Stimulated activated CD4-positive, alpha-beta T cell treated with anti-CD3 and anti-CD28 coated beads, Interleukin-12 subunit alpha, Interleukin-12 subunit beta, amount 100 ng/mL, for 4 hours (primary cell): Measurements from ENCODE around the gene VPS13D.

Experiments used
- DNase-seq: peaks from one replicate; pipeline ENCODE4 v3.0.0-alpha.2; 2020

The VPS13D gene

DNA sequence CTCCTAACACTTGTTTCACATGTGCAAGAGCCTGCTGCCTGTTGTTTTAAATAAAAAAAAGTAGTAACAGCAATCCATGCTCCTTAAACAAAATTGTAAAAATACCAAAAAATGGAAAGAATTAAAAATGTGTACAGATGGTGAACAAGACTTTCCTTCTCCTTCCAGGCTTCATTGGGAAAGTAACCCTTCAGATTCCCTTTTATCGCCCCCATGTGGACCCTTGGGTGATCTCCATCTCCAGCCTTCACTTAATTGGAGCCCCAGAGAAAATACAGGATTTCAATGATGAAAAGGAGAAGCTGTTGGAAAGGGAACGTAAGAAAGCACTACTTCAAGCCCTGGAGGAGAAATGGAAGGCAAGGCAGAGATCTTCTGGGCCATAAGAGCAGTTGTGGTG lies 14.2 kb downstream of the VPS13D start:
- no peak for DNase-seq

DNA sequence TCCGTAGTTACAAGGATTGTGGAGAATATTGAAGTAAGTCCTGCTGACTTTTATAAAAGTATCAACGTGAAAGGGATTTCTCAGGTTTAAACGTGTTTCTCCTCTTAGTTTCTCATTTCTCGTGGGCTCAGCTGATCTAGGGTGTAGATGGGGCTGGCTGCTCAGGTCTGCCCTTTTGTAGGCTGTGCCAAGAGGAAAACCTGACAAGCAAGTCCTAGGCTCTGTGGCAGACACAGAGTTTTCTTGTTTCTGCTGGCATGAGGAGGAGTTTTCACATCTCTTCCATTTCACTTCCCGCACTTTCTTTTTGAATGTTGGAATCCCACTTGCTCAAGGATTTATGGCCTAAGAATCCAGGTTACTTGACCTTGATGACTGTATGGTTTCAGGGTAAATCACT lies 14.8 kb downstream of the VPS13D start:
- DNase-seq = no peak

DNA sequence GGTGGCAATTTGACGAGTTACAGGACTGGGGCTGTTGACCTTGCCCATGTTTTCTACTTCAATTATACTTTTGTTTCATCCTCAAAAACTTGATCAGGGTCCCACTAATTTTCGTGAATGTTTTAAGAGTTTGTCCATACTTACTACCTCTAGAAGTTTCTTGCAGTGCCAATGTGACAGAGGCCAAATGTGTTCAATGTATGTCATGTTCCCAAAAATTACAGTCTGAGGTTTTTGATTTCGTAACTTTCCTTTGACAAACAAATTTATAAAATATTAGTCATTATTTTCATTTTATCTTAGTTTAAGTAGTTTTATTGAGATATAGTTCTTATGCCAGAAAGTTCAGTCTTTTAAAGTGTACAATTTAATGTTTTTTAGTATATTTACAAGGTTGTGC lies 15.3 kb downstream of the VPS13D start:
- no peak for DNase-seq

DNA sequence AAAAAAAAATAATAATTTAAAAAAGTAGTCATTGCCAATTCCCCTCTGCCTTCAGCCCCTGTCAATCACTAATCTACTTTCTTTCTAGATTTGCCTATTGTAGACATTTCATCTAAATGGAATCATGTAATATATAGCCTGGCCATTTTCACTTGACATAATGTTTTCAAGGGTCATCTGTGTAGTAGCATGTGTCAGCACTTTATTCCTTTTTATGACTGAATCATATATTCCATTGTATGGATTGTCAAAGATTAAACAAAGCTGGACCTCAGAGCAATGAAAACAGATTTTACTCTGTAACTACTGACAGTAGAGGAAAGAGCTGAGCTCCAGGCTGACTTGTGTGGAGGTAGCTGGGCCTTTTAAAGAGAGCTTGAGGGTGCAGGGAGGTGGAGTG lies 15.9 kb downstream of the VPS13D start:
- DNase-seq = no peak

DNA sequence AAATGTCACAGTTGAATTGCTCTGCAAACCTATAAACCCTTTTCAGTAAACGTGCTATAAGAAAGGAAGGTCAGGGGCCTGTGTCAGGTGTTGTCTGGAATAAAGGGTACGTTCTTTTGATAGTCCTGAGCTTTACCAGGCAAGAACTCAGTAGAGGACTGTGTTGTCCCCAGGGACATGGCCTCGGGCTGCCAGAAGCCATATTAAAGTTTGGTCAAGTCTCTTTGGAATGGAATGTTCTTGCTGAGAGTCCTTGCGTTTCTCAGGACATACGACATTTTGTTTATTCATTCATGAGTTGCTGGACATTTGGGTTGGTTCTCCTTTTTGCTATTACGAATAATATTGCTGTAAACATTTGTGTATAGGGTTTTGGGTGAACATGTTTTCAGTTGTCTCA lies 16.8 kb downstream of the VPS13D start:
- no peak for DNase-seq

DNA sequence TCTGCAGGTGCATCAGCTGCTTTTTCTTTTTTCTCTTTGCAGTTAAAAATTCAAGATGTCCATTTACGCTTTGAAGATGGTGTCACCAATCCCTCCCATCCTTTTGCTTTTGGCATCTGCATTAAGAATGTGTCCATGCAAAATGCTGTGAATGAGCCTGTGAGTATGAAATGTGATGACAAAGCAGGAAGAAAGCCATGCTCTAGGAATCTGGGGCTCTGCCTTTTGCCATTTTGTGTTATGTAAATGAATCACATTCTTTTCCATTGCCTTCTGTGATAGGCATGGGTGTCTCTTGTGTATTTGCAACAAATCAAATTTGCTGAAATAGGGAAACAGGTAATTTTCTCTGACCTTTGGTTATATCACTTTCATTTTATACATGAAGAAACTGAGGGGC lies 19.4 kb downstream of the VPS13D start:
- DNase-seq = no peak

DNA sequence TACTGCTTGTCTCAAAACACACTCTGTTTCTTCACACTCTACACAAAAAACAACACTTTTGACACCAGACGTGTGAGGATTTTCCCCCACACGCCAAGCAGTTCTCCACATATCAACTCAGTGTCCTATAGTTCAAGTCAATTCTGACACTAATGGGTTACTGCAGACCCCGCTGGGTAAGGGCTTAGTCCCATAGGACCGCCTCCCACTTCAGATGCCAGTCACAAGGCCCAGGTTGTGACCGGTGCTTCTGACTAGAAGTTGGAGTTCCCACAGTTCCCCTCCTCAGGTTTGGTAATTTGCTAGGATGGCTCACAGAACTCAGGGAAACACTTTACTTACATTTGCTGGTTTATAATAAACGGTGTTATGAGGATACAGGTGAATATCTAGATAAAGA lies 19.9 kb downstream of the VPS13D start:
- no peak for DNase-seq

DNA sequence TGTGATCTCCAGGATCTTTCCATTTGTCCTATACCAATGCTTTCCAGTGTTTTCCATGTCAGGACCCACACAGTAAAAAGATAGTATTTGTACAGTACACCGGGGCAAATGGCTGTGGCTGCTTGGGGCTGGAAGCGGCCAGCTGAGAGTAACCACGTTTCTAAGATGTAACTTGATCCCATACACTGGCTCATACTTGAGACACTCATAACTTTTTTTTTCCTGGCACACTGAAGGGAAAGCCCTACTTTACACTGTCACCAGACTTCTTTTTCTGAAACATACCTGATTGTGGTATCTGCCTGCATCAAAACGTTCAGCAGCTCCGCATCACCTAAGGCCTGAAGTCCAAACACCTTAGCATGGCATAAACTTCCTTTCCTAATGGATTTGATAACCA lies 21.6 kb downstream of the VPS13D start:
- no peak for DNase-seq

DNA sequence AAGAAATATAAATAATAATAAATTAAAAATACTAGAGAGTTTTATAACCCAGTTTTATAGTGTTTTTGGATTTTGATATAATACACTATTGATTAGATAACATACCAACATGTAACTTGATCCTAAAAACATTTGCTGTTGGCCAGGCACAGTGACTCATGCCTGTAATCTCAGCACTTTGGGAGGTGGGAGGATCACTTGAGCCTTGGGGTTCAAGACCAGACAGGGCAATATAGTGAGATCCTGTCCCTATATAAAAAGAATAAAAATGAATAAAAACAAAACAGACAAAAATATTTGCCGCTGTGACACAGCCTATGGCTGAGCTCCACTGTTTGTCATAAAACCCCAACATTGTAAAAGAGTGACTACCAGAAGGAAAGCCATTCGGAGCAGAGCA lies 26.1 kb downstream of the VPS13D start:
- DNase-seq = no peak

DNA sequence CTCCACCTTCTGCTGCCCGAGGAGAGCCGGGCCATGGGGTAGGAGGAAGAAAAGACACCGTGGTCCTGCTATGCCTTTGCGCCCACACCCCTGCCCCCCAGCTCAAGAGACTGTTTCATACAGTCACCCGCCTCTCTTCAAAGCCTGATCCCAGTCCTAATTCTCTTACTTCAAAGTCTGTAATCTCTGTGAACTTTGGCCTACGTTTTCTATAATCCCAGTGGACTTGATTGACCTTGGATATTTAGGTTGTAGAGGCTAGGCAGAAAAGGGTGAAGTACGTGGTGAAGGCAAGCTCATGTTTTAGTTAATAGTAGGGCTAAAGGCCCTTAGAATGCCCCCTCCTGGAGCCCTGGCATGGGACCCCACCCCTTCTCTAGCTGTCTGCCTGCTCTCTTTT lies 28.4 kb downstream of the VPS13D start:
- no peak for DNase-seq

DNA sequence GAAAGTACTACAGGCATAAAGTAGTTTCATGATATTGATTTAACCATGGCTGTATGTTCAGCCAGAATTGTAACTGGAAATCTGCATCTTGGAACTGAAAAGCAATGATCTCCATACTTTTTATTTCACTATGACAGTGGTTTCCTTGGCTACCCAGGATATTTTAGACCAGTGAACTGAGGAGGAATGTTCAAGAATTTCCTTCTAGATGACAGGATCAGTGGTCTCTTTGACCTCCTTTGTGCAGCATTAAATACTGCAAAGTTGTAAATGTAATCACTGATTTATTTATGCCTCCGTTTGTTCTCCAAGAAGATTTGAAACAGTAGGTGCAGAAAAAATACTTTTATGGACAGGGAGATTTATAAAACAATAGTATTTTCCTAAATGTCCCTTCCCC lies 39.5 kb downstream of the VPS13D start:
- DNase-seq = no peak

DNA sequence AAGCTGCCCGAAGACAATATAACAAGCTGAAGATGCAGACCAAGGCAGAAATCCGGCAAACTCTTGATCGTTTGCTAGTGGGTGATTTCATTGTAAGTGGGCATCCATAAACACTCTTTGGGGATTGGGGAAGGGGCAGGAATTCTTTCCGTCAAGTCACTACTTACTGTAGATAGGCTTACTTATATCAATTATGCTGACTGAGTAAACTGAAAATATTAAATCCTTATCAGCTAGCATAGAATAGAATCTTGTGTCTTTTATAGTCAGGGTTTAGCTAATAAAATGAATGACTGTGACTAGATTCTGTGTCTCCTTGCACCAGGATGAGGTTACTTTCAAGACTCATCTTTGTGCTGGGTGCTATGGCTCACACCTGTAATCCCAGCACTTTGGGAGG lies 41.2 kb downstream of the VPS13D start:
- no peak for DNase-seq

DNA sequence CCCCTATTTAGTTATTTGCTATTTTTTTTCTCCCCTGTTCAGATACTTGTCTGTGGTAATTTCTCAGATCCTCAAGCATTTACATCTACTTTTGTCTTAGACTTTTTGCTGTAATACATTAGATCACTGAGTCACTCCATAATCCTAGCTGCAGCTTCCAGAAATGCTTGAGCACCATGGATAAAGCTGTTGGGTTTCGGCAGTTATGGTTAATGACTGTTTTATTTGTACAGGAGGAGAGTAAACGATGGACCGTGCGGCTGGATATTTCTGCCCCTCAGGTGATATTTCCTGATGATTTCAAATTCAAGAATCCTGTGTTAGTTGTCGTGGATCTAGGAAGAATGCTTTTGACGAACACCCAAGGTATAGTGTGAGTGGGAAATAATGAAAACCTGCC lies 42.9 kb downstream of the VPS13D start:
- DNase-seq = no peak

DNA sequence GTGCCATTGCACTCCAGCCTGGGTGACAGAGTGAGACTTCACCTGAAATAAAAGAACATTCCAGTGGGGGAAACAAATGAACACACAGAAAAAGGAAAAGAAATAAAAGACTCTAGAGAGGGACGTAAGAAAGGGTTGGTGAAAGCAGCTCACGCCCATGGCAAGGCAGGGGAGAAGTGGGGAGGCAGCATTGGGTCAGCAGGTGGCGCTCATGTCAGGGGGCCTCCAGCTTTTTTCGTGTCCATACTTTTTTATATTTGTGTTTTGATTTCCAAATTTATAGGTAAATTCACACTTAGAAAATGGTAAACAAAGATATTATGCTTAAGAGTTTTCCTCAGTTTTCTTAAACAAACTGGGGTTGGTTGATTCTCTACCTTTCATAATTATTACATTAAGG lies 45.5 kb downstream of the VPS13D start:
- peak; percentile 43 for DNase-seq

DNA sequence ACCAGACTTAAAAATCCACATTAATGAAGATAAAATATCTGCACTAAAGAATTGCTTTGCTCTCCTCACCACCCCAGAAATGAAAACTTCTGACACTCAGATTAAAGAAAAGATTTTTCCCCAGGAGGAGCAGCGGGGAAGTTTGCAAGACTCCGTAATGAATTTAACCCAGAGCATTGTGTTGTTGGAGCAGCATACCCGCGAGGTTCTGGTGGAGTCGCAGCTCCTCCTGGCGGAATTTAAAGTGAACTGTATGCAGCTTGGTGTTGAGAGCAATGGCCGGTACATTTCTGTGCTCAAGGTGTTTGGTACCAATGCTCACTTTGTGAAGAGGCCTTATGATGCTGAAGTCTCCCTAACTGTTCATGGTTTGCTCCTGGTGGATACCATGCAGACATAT lies 46.4 kb downstream of the VPS13D start:
- DNase-seq = no peak

DNA sequence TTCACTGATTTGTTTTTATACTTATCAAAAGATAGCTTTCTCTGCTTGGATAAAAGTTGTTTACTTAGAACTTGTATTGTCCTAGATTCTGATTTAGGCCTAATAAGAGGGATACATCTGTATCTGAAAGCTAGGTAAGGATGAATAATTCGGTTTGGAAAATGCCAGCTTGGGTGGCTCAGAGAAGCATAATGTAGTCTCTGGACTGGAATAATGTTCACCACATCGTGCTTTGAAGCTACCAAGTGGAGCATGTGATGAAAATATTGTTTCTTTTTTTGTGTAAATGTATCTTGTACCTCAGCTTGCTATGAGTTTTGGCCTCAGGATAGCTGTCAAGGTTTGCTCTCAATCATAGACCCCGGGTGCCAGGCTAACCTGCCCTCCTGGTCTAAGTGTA lies 49.2 kb downstream of the VPS13D start:
- DNase-seq = no peak

DNA sequence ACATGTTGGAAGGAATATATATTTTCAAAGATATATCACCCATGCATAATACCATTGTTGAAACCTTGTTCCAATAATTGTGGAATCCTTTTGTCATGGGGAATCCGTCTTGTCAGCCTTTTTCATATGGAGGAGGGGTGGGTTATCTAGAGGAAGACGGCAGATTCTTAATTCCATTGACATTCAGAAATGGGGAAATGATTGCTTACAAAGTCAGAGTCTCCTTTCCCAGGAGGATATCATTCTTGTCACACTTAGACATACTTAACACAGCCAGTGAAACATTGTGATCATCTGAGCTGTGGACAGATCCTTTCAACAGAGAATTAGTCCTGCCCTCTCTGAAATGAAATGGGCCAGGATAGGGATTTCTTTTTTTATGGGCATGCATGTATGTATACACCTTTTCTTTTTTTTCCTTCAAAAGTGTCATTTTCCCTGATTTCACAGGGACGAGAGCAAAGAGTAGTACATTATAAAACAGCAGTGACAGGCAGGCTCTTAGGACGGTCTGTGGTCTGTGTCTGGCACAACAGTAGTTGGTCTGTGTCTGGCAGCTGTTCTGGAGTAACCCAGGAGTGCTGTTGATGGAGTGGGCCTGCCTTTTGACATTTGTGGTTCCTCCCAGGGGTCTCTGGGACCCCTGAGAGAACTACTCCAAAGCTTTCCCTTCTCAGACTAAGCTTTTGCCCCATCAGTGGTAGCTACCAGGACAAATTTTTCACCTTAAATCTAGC lies 50.1 kb downstream of the VPS13D start:
- DNase-seq = no peak

DNA sequence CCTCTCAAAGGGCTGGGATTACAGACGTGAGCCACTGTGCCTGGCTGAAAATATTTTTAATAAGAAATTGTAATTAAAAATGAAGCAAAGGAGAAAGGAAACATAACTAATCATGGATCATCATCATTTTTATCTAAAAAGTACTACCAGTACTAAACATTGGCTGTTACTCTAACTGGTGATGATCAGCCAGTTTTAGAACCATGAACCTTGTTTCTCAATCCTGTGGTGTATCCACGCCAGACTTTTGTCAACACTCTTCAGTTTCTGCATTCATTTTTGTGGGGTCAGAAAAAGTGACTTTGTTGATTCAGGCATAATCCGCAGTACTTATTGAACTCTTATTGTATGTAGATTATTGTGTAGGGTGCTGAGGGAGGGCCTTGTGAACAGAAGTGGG lies 52.3 kb downstream of the VPS13D start:
- DNase-seq = no peak

DNA sequence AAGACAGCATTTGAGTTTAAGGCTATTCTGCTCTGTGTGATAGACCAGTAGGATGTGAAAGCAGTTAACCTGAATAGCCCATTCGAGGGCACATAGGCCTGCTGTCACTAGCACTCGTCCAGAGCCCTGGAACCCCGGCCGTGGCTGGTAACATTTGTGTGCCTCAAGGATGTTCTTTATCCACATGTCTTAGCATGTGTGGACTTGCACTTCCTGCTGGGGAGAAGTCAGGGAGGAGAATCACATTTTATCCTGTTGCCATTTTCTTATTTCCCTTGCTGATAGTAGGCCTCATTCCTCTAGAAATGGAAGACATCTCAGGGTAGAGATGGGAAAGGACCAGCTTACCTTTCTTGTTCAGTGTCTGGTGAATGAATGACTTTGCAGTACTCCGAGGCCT lies 54.7 kb downstream of the VPS13D start:
- no peak for DNase-seq

DNA sequence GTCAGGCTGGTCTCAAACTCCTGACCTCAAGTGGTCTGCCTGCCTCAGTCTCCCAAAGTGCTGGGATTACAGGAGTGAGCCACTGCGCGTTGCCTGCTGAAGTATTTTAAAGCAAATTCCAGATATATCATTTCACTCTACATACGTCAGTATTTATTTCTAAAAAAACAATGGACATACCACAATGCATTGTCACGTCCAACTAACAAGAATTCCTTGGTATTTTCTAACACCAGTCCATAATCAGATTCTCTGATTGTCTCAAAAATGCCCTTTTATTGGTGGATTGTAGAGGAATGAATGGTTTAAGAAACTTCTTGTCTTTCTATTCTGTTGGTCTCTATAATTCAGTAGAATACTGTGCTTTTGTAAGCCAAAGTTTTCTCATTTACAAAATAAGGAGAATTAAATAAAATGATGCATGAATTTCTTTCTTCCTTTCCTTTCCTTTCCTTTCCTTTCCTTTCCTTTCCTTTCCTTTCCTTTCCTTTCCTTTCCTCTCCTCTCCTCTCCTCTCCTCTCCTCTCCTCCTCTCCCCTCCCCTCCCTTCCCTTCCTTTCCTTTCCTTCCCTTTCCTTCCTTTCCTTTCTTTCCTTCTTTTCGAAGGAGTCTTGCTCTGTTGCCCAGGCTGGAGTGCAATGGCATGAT lies 55.8 kb downstream of the VPS13D start:
- DNase-seq = no peak

DNA sequence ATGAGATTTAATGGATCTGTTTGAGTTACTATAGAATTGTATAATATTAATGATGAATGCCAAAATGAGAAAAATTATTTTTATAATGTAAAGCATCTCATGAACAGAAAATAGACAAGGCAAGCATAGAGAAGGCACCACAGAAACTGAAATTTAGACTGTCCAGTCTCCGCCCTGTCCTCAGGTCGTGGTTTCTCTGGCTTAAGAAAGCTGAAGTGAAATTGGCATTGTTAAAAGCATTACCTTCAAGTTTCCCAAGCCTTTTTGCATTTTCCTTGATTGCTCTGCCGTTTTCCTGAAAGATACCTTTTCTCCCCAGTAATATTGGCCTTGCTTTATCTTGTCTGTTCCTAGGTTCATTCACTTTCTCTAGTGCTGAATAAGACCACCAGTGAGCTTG lies 58.0 kb downstream of the VPS13D start:
- DNase-seq = no peak

DNA sequence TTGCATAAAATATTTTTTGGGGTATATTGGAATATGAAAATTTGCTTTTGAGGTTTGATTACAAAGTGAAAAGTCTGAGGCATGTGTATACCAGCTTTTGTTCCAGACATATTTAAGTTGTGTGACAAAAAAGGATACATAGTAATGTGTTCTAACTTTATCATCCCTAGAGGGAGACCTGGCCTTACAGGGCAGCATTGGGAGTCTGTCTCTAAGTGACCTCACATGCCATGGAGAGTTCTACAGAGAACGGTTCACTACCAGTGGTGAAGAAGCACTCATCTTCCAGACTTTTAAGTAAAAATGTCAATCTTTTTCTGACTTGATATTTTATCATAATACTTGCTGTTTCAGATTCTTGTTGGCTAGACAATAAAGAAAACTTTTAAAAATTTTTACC lies 61.0 kb downstream of the VPS13D start:
- DNase-seq = no peak

DNA sequence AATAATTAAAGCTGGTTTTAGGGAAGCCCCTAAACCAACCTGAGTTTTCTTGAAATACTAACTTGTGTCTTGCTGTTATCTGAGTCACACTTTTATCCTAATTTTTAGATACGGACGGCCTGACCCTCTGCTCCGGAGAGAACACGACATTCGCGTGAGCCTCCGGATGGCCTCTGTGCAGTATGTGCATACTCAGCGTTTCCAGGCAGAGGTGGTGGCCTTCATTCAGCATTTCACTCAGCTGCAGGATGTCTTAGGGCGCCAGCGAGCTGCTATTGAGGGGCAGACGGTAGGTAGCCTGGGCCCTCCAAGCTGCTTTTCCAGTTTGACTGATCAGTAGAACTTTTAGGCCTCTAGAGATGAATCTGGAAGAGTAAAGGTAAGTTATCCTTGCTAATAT lies 63.6 kb downstream of the VPS13D start:
- no peak for DNase-seq

DNA sequence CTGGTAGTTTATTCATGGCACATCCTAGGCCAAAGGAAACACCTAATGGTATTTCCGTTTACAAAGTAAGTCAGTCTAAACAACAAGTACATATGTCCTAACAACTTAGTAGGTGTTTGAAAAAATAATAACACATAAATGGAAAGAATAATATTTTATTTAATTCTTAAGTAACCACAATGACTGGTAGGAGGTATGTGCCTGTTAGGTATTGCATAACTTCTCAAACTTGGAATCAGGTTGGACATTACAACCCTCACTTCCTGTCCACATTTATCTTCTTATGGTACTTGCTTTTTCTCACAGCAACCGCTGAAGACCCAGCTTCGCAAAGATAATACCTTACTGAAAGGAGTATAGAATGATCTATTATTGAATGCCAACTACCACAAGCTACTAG lies 64.2 kb downstream of the VPS13D start:
- no peak for DNase-seq

DNA sequence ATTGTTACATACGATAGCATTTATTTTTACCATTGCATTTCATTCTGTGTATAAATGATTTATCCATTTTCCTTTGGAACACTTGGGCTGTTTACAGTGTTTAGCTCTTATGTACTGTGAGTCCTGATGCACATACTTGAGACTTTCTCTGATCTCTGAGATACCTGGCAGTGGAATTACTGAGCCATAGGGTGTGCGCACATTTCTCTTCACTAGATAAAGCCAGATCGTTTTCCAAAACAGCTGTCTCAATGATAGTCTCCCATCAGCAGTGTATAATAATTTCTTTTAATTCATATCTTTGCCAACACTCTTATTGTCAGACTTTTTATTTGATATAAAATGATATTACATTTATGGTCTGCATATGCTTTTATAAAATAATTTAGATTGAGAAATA lies 66.2 kb downstream of the VPS13D start:
- no peak for DNase-seq
